IPS-20b (cell line): ENCODE measurements around the gene PPP1CA.
A peak's percentile ranks its signal among the peaks of the same experiment; 100 is the strongest.

Experiments used
- H3K27ac ChIP-seq: one replicate; pipeline ENCODE4 v1.5.1; 2013; ENCODE audit warnings: low read length
- H3K27me3 ChIP-seq: 2 replicates; pipeline ENCODE4 v1.6.1; 2013; ENCODE audit warnings: mild to moderate bottlenecking, low read length, inconsistent platforms; ENCODE audit not compliant: insufficient read depth
- H3K36me3 ChIP-seq: 2 replicates; pipeline ENCODE4 v1.6.1; 2013; ENCODE audit warnings: low read depth, mild to moderate bottlenecking, inconsistent platforms, low read length, moderate library complexity; ENCODE audit not compliant: insufficient read depth
- H3K4me1 ChIP-seq: 2 replicates; pipeline ENCODE4 v1.6.1; 2013; ENCODE audit warnings: mild to moderate bottlenecking, control low read depth, inconsistent platforms, low read length, moderate library complexity; ENCODE audit not compliant: insufficient read depth
- H3K4me3 ChIP-seq: 2 replicates; pipeline ENCODE4 v1.5.1; 2013; ENCODE audit warnings: mild to moderate bottlenecking, low read length, inconsistent platforms
- H3K9ac ChIP-seq: 2 replicates; pipeline ENCODE4 v1.6.1; 2013; ENCODE audit warnings: low read depth, mild to moderate bottlenecking, inconsistent platforms, low read length, moderate library complexity
- H3K9me3 ChIP-seq: 2 replicates; pipeline ENCODE4 v1.6.1; 2013; ENCODE audit warnings: mild to moderate bottlenecking, low read depth, low read length, inconsistent platforms; ENCODE audit not compliant: insufficient read depth

The PPP1CA gene

DNA sequence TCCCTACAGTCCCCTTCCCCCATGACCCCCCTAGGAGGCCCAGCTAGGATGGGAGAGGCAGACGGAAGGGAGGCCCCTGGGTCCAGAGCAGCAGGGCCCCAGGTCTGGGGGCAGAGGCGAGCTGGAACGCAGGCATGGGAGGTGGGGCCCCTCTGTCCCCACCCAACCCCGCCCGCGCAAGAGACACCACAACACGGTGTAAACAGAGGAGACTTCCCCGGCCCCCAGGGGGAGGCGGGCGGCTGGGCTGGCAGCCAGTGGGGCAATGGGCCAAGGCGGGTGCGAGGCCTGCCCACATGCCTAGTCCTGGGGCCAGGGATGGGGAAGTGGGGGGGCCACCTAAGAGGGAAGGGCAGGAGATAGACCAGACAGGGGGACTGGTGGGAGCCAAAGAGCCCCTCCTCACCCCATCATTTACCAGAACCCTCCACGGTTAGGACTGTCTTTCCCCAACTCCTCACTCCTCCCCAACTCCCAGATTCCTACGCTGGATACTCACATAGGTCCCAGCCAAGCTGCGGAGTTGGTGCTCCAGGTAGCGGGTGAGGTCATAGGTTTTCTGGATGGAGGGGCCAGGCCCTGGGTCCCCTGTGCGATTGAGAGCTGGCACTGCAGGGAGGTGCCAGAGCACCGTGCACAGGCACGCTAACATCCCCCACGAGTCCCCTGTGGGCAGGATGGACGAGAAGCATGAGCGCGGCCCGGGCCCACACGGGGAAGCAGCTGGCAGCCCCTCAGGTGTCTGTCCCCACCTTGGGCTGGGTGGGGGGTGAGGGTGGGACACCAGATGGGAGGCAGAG lies 34.5 kb downstream of the PPP1CA start:
- H3K27me3 ChIP-seq: peaks cover 50% of the 10 kb centered on the region
- no peaks in the 10 kb centered on the region for H3K9me3 ChIP-seq
- H3K9ac ChIP-seq: no peak overlapping the region
- no peak overlapping the region for H3K4me3 ChIP-seq
- peaks cover 7% of the 10 kb centered on the region; the same call in 1 of the 2 replicates for H3K4me1 ChIP-seq
- H3K27ac ChIP-seq: no peak overlapping the region
- no peaks in the 10 kb centered on the region for H3K36me3 ChIP-seq

DNA sequence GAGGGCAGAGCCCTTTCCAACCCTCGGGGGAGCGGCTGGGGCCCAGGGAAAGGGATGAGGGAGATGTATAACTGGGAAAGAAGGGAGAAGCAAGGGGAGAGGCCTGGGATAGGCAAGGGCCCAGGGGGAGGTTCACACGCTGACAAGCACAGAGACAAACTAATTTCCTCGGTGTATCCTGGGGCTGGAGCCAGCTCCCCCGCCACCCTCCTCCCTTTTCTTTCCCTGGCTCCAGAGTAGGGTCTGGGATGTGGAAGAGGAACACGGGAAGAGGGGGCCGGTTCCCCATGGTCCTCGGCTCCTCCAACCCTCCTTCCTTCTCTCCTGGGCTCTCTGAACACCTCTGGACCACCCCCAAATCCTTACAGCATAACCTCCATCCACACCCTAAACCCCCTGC lies 35.1 kb downstream of the PPP1CA start:
- Histone ChIP-seq H3K4me3 (no peak overlapping the region), H3K27me3 (peaks cover 50% of the 10 kb centered on the region), H3K4me1 (peaks cover 7% of the 10 kb centered on the region; the same call in 1 of the 2 replicates), H3K36me3 (no peaks in the 10 kb centered on the region), H3K9ac (no peak overlapping the region), H3K9me3 (no peaks in the 10 kb centered on the region), H3K27ac (no peak overlapping the region)

DNA sequence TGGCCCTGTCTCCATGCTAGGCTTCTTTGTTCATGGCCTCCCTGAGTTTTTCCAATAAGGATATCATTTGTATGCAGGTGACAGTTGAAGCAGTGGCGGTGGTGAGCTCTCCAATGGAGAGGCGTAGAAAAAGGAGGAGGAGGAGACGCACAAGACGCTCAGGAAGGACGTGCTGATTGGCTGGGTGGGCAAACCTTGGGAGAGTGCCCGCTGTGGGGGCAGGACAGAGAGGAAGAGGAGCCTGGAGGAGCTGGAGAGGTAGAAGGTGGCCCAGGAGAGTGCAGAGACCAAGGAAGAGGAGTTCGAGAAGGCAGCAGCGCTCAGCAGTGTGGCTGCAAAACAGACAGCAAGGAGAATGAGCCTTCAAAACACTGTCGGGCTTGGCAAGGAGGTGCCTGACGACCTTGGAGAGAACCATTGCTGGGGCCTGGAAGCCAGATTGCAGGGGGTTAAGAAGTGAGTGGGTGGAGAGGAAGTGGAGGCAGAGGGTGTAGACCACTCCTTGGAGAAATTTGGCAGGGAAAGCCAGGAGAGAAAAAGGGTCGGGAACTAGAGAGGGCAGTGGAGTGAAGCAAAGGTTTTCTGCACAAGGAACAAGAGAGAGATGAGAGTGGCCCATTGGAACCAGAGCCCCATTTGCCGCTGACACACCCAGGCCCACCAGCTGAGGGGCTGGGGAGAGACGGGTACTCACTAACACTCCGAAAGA lies 35.8 kb downstream of the PPP1CA start:
- peaks cover 44% of the 10 kb centered on the region for H3K27me3 ChIP-seq
- H3K27ac ChIP-seq: no peak overlapping the region
- H3K4me3 ChIP-seq: no peak overlapping the region
- no peak overlapping the region for H3K9ac ChIP-seq
- H3K4me1 ChIP-seq: peaks cover 7% of the 10 kb centered on the region; the same call in 1 of the 2 replicates
- no peaks in the 10 kb centered on the region for H3K9me3 ChIP-seq
- H3K36me3 ChIP-seq: no peaks in the 10 kb centered on the region

DNA sequence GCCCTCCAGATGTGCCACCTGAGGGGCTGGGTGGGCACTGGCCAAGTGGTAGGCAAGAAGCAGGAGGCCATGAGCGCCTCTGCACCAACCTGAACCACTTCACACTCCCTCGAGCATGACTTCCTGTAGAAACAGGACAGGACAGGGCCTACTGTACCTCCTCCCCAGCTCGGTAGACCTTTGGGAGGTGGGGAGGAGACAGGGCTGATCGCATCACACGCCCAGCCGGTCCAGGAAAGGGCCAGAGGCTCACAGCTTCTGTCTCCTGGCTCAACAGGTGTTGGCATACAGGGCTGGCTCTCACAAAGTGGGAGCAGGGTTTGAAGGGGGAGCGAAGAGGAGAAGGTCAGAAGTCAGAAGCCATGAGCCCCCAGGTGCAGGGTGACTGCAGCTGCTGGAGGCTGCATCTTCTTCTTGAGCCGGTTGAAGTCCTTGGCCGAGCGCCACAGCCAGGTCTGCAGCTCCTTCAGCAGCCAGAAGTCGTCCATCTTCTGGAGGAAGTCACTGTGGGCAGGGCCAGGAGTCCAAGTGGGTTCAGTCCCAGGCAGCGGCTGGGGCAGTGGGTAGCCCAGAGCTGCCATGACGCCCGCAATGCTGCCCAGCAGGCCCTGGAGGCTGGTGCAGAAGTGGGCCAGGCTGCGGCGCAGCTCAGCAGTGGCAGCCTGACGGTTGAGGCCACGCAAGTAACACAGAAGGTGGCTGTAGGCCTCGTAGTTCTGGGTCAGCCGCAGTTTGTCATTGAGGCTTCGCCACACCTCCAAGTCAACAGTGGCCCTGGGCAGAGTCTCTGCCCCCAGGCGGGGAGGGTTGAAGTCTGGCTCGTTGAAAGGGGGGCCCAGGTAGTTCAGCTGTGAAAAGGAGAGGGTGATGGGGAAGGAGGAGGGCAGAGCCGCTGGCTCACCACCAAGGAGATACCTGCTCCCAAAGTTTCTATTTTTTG lies 36.6 kb downstream of the PPP1CA start:
- H3K27ac ChIP-seq: no peak overlapping the region
- no peaks in the 10 kb centered on the region for H3K36me3 ChIP-seq
- H3K4me3 ChIP-seq: no peak overlapping the region
- H3K9ac ChIP-seq: no peak overlapping the region
- H3K27me3 ChIP-seq: peaks cover 37% of the 10 kb centered on the region
- H3K4me1 ChIP-seq: peaks cover 2% of the 10 kb centered on the region; the same call in 1 of the 2 replicates
- H3K9me3 ChIP-seq: no peaks in the 10 kb centered on the region

DNA sequence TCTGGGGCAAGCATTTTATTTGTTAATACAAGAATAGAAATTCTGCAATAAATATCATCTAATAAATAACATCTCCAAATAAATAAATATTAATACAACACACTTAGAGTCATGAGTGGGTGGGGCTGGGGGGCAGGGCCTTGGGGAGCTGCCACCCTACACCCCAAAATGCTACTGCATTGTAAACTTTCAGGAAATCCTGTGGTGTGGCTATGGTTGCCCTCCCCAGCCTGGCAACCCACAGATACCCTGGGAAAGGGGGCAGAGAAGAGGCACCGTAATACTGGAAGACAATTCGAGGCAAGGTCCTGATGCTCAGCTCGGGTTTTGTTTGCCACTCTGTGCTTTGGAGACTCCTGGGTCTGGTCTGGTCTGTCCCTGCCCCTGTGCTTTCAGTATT lies 37.5 kb downstream of the PPP1CA start:
- Histone ChIP-seq H3K9ac (no peak overlapping the region), H3K36me3 (no peaks in the 10 kb centered on the region), H3K9me3 (no peaks in the 10 kb centered on the region), H3K4me3 (no peak overlapping the region), H3K4me1 (peaks cover 2% of the 10 kb centered on the region; the same call in 1 of the 2 replicates), H3K27me3 (peaks cover 28% of the 10 kb centered on the region), H3K27ac (no peak overlapping the region)

DNA sequence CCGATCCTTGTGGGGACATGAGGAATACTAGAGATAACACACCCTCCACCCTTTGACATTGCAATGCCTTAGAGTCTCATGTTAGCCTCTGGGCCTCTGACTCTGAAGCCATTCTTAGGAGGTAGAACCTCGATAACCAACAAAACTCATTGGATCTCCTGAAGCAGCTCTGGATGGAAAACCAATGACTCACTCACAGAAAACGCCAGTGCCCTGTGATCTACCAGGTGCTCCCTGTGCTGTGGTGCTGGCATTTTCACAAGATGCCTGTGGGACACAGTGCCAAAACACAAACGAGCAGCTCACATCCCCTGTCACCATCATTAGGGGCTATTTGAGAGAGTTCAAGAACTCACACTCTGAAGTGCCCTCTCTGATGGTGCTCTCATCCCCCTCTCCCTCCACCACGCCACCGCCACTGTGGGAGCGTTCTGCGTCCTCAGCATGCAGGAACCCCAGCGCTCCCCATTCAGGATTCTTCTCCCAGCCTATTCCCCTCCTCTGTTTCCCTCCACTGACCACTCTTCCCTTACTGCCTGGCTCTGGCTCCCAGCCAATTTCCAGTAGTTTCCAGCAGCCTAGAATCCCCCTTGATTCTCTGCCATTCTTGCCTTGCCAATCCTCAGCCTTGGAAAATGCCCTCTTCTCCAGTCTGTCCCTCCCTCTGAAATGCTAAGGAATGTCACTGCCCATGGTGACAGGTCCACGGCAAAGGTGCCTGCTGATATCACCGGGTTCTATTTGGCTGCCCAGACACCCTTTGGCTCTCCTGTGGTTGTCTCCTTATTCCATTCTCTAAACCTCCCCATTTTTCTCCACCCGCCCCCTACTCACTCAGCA lies 43.6 kb downstream of the PPP1CA start:
- H3K27me3 ChIP-seq: peaks cover 19% of the 10 kb centered on the region
- no peaks in the 10 kb centered on the region for H3K9me3 ChIP-seq
- no peak overlapping the region for H3K27ac ChIP-seq
- H3K4me1 ChIP-seq: peaks cover 11% of the 10 kb centered on the region; the same call in 1 of the 2 replicates
- H3K36me3 ChIP-seq: no peaks in the 10 kb centered on the region
- H3K4me3 ChIP-seq: no peak overlapping the region
- no peak overlapping the region for H3K9ac ChIP-seq

DNA sequence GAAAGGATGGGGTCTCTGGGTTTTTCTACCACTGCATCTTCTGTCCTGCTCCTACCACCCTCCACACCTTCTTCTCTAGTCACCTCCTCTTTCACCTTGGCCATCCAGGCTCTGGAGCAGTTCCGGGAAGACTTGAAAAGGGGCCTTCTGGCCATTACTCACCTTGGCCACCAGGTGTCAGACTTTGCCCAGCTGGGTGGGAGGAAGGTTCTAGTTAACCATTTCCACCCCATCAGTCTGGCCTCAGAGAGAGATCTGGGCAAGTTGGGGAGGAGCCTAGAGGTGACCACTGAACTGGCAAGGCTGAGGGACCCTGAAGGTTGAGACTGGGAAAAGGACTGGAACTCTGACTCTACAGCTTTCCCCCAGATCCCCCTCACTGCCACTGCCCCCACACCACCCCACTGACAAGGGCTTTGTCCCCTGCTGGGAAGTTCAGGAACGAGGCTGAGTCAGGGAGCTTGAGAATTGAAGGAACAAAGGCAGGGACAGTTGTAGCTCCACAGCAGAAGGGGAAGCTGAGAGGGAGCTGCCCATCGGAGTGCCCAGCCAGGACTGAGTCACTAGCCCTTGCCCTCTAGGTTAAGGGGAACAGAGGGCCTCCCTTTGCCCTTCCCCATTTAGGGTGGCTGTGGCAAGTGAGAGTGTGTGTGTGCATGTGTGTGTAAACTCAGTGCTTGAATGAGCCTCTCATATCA lies 44.6 kb downstream of the PPP1CA start:
- H3K4me3 ChIP-seq: no peak overlapping the region
- H3K9me3 ChIP-seq: no peaks in the 10 kb centered on the region
- no peaks in the 10 kb centered on the region for H3K36me3 ChIP-seq
- H3K27me3 ChIP-seq: peaks cover 8% of the 10 kb centered on the region; the same call in 1 of the 2 replicates
- H3K9ac ChIP-seq: peak overlapping the region; percentile 35; the same call in 1 of the 2 replicates
- H3K27ac ChIP-seq: no peak overlapping the region
- H3K4me1 ChIP-seq: peaks cover 13% of the 10 kb centered on the region; the same call in 1 of the 2 replicates

DNA sequence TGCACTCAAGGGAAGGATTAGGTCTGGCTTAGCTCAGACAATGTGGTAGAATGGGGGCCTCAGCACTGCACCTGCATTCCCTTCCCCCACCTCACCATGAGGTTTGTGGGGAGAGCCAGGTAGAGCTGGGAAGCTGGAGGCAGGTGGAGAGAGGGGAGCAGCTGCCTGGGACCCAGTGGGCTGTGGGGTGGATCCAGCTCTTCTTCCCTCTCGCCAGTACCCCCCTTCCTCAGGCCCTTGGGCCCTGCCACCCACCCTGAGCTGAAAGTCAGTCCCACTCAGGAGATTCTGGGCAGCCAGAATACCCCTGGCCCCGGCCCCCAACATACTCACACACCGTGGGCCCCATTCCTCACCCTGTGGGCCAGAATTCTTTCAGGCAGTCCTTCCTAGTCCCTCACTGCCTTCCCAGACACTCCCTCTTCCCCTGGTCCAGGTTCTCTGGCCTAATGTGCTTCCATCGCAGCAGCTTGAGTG lies 45.2 kb downstream of the PPP1CA start:
- no peaks in the 10 kb centered on the region for H3K9me3 ChIP-seq
- H3K9ac ChIP-seq: no peak overlapping the region; the same call in 1 of the 2 replicates
- no peak overlapping the region for H3K4me3 ChIP-seq
- peaks cover 13% of the 10 kb centered on the region; the same call in 1 of the 2 replicates for H3K4me1 ChIP-seq
- peaks cover 3% of the 10 kb centered on the region; the same call in 1 of the 2 replicates for H3K27me3 ChIP-seq
- H3K36me3 ChIP-seq: no peaks in the 10 kb centered on the region
- no peak overlapping the region for H3K27ac ChIP-seq

DNA sequence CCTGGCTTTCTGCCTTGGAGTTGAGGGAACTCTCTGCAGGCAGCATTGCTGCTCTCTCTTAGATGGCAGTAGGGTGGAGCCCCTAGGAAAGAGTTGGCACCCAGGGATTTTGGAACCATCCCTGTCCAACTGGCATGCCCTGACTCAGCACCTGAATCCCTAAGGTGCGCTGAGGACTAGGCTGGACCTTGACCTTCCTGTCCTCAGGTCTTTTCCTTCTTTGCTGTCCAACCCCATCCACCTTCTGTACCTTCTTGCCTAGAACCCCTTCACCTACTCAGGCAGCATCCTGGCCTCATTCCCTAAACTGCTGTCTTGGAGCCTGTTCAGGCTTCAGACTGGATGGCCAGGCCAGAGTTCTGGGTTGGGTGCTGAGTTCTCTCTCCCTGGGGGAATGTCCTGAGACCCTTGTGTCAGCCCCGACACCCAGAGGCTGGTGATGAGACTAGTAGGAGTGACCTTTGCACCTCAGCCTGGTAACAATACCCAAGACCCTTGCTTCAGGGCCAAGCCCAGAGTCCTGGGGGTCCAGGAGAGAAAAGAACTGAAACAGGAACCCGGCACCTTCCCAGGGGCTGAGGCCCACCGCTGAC lies 45.8 kb downstream of the PPP1CA start:
- Histone ChIP-seq H3K36me3 (no peaks in the 10 kb centered on the region), H3K4me1 (peaks cover 13% of the 10 kb centered on the region; the same call in 1 of the 2 replicates), H3K4me3 (no peak overlapping the region), H3K27ac (no peak overlapping the region), H3K27me3 (peaks cover 3% of the 10 kb centered on the region; the same call in 1 of the 2 replicates), H3K9me3 (no peaks in the 10 kb centered on the region), H3K9ac (no peak overlapping the region)
